AG08396 (cell line): Measurements from ENCODE around the gene PALLD.
"Not testable (repeated sequence)": the region's sequence is repeated elsewhere in the genome, so short reads cannot be mapped to it uniquely, and the experiment has no call there.

Experiments used
- DNase-seq: peaks from one replicate; pipeline ENCODE4 v3.0.0; 2012; ENCODE audit warnings: low spot score, mixed read lengths

Gene PALLD

DNA sequence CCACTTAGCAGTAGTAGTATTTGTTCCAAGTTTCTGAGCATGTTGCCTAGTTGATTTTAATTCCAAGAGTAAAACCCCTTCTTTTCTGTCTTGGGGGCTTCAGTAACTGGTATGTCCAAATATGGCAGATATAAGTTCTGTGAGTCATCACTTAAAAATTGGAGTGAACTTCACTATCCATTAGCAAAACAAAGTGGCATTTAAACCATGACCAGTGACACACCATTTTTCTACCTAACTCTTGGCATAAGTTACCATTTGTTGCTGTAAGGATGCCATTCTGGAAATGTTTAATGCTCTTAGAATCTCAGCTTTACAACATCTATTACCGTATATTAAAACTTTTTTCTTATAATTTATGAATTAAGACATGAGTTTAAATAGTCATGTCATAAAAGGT lies 411.2 kb downstream of the PALLD start:
- DNase-seq, result no peak

DNA sequence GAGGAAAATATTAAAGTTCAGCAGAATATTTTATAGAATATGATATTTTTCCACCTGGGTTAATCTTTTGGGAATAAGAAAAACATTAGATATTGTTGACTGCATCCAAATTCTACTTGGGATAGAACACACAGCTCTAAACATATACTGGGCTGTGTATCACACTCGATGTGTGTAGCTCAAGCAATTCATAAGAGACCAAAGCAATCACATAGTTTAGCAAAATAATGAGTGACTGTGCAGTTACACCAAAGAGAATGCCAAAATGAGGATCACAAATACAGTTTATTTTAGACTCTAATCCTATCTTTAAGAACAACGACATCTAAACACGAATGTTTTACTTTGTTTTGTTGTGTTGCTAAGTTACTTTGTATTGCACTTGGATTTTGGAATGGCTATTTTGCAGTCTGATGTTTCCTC lies 412.0 kb downstream of the PALLD start:
- no peak for DNase-seq

DNA sequence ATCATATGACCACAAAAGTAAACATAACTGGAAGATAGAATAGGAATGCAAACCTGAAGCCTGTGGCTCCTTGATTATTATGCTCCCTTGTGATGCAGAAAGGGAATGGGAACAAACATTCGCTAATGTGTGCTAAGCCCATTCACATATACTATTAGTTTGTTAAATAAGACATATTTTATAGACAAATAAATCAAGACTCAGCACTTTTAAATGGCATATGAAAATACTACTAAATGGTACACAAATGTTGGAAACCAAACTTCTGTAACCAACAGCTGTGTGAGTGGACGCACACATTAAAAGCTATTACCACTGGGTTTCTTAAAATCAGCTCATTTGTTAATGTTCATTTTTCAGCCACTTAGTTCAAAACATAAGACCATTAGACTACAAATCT lies 417.2 kb downstream of the PALLD start:
- no peak for DNase-seq

DNA sequence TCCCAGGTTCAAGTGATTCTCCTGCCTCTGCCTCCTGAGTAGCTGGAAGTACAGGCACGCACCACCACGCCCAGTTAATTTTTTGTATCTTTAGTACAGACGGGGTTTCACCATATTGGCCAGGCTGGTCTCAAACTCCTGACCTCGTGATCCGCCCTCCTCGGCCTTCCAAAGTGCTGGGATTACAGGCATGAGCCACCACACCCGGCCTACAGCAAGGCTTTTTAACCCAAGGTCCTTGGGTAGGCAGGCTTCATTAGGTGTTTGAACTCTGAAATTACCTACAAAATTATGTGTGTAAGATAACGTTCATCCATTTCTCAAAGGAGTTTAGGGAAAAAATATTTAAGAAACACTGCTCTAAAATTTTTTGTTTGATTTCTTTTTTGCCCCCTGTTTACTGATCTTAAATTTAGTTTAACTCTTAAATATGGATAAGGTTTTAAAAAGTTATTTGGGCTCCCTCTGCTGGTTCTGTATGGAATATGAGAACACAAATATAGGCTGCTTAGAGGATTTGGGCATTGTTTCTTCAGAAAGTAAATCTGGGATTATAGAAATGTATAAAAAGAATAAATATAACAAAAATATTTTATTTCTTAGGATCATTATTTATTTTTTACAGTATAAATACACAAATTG lies 420.4 kb downstream of the PALLD start:
- DNase-seq, result peak; percentile 23

DNA sequence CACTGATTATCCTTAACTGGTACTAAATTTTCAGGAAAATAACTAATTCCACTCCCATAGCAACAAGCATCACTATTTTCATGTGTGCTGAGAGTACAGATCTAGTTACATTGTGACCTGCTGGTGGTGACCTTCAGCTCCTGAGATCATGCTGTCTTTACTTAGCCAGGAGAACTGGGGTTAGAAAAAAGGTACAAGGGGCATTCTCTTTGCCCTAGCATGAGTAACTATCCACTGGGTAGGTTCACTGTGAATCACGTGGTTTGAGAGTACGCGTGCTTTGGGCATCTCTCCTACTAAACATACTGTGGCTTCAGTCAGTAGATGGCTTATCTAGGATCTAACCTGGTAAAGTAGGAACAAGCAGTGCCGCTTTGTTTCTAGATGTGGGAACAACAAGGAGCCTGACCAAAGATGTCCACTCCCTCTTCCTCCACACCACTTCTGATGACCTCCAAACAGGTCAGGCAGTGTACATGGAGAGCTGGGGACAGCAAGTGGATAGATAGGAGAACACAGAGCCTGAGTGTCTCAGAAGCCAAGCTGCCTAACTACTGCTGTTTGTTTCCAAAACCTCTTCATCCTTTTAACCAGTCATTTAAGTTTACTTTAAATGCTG lies 423.0 kb downstream of the PALLD start:
- no peak for DNase-seq

DNA sequence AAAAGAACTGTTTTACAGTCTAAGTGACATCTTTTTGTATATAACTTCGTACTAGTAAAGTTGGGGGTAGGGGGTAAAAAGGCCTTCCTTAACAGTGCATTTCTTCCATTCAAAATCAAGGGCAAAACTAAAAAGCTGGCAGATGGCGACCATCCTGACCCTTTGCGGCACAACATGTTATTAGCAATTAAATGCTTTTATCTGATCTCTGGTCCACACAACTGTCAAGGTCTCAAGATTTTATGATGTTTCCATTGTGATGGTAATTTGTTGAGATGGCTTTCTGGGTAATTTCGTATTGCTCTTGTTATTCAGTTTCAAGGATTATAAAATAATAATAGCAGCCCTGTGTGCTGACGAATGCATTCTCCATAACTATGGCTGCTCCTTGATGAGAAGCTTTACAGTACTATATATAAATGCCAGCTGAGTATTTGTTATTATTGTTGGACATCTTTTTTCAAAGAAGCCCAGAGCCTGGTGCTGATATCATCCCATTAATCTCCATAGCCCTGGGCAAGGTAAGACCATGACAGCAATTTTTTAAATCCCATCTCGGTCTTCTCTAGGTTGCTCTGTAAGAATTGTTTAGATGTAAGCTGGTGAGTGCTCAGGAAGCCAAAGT lies 423.7 kb downstream of the PALLD start:
- DNase-seq, result no peak

DNA sequence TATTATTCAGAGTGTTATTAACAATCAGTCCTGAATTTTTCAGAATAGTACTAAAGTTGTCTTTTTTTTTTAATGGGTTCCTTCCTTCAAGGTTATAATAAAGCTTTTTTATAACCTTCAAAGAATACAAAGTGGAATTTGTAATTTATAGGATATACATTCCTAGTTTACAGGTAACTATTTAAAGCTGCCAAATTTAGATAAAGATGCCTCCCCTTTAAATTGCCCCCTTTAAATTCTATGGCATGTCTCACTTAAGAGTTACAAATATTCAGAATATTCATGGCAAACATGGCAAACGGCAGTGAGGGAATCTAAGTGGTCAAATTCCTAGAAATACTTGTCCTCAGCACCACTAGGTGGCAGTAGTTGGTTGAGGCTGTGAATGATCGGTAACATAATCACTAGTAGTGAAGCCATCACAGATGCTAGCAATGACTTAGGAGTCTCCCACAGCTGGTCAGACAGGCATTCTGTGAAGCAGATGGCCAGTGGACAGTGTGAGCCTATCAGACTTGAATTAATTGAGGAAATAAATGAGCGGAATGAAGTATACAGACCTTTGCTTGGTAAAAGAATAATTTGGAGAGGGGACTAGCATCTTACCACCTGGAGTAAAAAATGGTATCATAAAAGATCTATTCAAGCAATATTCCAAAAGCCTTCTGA lies 426.8 kb downstream of the PALLD start:
- DNase-seq, result peak; percentile 65

DNA sequence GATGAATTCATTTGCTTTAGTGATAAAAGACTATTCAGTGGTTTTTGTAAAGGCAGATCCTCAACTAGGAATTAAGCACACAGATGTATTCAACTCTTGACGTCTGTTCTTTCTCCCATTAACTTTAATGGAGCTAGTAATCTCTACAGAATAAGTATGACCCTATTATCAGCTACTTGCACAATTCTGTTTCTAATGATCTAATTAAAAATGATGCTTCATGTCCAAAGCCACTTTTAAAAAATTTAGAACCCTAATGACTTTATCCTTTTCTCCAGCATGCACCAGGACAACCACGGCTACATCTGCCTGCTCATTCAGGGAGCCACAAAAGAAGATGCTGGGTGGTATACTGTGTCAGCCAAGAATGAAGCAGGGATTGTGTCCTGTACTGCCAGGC lies 427.8 kb downstream of the PALLD start:
- DNase-seq, result no peak

DNA sequence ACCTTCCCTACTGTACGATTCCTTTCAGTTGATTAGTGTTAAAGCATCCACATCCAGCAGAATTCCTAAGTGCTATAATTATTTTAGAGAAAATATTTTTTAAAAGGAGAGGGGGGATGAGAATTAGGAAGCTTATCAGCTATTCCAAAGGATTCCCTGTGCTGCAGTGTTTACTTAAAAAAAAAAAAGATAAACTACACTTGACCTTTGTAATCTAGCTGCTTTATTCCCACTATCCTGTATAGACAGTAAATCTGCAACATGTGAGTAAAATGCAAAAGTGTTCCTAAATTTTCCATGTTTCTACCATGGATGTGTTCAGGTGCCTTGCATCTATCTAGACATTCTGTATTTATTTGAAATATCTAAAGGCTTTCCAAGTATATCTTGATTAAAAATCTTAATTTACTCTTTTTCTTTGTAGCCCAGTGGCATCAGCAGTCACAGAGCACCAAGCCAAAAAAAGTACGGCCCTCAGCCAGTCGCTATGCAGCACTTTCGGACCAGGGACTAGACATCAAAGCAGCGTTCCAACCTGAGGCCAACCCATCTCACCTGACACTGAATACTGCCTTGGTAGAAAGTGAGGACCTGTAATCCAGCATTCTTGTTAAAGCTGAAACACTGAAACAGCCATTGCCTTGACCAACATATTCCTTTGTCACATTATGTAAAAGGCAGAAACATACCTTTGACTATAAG lies 429.1 kb downstream of the PALLD start:
- no peak for DNase-seq

DNA sequence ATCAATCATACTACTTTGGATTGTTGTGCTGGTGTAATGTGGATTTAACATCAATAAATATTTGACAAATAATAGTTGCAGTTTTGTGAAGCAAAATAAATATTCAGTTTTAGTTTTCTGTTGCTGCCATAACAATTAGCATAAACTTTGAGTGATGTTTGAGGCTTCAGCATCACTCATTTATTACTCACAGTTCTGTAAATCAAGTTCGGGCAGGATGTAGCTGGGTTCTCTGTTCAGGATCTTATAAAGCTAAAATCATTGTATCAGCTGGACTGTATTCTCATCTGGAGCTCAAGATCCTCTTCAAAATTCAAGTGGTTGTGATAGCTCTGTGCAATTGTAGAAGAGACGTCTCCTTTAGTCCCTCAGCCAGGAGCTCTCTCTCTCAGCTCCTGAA lies 431.5 kb downstream of the PALLD start:
- DNase-seq, result no peak

DNA sequence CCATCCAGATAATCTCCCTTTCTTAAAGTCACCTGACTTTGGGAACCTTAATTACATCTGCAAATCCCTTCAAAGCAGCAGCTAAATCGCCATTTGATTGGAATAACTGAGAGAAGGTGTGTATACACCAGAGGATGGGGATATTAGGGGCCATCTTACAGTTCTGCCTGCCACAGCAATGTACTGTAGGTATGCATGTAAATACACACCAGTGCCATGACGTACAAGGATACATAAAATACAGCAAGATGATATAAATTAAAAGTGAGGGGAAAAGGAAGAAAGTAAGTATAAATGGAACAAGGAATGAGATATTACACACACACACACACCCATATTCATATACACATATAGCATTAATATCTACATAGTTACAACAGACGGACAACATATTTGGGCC lies 432.0 kb downstream of the PALLD start:
- no peak for DNase-seq

DNA sequence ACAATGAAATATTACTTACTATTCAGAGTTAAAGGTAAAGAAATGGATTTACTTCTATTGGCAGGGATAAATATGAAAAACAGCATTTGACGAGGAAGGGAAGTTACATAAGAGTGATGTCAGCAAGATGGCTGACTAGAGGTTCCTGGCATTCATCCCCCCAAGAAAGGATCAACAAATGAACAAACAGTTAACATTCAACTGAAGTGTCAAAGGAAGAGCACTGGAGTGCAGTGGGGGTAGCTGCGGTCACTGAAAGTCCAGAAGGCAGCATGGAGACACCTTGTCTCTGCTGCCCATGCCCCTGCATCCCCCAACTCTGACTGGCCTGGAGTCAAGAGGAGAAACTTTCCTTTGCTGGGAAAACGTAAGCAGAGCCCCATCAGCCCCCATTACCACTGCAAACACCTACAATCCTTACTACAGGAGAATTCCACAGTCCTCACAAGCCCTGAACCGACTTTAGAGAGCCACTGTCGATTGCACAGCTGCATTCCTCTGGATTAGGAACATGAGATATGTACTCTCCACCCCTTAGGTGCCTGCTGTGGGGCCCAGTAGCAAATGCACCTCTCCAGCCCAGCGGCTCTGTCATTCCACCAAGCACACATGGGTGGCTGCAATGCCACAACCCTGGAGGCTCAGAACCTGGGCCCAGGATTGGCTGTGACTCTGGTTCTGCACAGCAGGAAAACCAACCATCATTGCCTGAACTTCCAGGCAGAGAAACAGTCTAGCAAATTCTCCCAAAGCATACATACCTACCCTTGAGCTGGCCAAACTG lies 433.8 kb downstream of the PALLD start:
- no peak for DNase-seq

DNA sequence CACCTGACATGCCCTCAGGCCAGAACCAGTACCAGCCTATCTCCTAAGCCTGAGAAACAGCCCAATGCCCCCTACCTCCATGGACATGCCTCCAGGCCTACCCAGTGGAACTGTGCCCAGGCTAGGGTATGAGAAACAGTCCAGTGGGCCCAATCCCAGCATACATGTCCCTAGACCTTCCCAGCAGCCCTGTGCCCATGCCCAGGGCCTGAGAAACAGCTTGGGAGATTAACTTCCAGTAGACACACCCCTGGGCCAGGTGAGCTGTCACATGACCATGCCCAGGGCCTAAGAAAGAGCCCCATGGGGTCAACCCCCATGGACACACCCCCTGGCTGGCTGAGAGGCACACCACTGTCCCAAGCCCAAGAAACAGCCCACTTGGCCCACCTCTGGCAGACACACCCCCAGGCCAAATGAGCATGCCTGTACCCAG lies 434.4 kb downstream of the PALLD start:
- no peak for DNase-seq

DNA sequence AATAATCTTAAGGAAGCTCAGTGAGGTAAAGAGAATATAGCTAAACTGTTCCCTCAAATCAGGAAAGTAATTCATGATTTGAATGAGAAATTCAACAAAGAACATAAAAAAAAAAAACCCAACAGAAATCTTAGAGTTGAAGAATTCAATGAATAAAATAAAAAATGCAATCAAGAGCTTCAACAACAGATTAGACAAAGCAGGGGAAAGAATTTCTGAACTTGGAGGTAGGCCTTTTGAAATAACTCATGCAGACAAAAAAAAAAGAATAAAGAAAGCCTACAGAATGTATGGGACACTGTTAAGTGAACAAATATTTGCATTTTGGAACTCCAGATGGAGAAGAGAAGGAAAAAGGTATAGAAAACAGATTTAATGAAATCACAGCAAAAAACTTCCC lies 435.3 kb downstream of the PALLD start:
- DNase-seq, result no peak

DNA sequence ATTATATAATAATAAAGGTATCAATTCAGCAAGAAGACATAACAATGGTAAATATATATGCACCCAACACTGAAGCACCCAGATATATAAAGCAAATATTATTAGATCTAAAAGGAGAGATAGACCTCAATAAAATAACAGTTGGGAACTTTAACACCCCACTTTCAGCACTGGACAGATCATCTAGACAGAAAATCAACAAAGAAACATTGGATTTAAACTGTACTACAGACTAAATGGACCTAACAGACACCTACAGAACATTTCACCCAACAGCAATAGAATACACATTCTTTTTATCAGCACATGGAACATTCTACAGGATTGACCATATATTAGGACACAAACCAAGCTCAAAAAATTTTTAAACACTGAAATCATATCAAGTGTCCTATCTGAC lies 436.6 kb downstream of the PALLD start:
- DNase-seq, result no peak

DNA sequence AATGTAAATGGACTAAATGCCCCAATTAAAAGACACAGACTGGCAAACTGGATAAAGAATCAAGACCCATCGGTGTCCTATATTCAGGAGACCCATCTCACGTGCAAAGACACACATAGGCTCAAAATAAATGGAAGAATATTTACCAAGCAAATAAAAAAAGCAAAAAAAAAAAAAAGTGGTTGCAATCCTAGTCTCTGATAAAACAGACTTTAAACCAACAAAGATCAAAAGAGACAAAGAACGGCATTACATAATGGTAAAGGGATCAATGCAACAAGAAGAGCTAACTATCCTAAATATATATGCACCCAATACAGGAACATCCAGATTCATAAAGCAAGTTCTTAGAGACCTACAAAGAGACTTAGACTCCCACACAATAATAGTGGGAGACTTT lies 440.6 kb downstream of the PALLD start:
- not testable (repeated sequence) for DNase-seq

DNA sequence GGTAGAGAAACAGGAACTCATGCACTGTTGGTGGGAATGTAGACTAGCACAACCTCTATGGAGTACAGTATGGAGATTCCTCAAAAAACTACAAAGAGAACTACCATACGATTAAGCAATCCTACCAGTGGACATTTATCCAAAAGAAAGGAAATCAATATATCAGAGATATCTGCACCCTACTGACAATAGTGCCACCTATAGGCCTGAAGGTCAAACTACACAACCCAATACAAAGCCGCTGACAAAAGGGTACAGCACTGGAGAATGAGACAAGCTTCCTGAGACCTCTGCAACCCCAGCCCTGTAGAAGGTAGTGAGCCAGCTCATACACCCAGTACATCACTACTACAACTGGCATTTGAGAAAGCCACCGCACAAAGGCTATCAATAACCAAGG lies 446.1 kb downstream of the PALLD start:
- DNase-seq, result no peak

DNA sequence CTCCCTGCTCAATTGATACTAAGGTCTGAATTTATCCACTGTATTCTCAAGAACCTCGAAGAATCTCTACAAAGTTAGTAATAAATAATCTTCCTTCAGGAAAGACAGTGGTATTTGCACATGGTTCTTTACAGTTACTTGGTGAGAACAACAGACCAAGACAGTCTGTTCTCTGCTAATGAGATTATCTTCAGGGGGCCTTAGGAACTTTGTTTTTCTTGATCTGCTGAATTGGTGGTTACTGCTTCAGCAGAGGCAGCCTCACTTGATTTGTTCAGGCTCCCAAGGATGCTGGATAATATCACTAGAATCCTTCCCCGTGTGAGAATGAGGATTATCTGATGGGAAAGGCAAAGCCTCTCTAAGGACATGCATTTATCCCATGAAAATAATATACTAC lies 448.4 kb downstream of the PALLD start:
- DNase-seq, result no peak

DNA sequence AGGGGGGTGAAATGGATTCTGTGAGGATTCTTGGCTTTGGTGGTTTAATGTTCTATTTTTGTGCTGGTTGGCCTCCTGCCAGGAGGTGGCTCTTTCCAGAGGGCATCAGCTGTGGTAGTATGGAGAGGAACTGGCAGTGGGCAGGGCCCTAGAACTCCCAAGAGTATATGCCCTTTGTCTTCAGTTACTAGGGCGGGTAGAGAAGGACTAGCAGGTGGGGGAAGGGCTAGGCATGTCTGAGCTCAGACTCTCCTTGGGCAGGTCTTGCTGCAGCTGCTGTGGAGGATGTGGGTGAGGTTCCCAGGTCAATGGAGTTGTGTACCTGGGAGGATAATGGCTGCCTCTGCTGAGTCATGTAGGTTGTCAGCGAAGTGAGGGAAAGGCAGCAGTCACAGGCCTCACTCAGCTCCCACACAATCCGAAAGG lies 456.0 kb downstream of the PALLD start:
- not testable (repeated sequence) for DNase-seq

DNA sequence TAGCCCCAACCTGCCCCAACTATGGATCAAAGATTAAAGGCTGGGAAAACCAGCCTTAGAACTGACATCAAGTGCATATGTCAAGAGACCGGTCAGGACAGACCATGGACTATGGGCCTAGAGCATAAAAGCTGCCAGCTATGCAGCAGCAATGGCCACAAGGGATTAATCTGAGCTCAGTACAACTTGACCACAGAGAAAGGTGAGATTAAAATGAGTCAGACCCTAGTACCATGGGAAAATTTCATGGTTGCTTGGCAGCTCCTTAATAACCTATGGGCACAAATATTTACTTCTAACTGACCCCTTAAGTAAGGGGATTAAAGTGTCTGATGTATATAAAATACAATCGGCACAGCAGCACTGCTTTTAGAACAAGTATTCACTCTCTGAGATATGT lies 458.8 kb downstream of the PALLD start:
- no peak for DNase-seq

DNA sequence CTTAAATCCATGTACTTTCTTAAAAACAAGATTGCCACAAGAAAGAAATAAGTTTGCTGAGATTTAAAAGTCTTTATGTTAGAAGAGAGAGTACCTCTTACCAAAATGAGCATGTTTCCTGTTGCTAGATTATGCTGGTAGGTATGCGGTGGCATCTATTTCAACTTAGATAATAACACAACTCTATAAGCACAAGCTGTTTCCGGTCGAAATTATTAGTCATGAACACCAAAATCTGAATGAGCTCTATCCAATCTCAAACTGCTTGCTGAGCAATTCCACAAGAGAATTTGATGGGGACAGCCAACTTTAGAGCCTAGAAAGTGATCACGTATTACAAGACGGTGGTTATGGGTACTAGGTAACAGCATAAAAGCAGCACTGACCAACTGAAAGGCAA lies 463.9 kb downstream of the PALLD start:
- no peak for DNase-seq

DNA sequence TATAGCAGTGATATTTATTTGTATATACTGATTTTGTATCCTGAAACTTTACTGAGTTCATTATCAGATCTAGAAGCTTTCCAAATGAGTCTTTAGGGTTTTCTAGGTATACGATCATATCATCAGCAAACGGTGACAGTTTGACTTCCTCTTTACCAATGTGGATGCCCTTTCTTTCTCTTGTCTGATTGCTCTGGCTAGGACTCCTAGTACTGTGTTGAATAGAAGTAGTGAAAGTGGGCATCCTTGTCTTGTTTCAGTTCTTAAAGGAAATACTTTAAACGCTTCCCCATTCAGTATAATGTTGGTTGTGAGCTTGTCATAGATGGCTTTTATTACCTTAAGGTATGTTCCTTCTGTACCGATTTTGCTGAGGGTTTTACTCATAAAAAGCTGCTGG lies 475.7 kb downstream of the PALLD start:
- no peak for DNase-seq
